H9 (cell line): Measurements from ENCODE around the gene OLA1. TPM values are rescaled to one million over a fixed set of nuclear protein-coding genes. Genes with fewer than 3 reads are reported as not detected.

ENCODE experiments used
- DNase-seq: peaks from one replicate; pipeline ENCODE4 v3.0.0-alpha.2; 2017
- H2AFZ ChIP-seq: one replicate; pipeline ENCODE4 v1.6.1; 2013; ENCODE audit warnings: mild to moderate bottlenecking, low read length, control low read depth, moderate library complexity
- H2AK5ac ChIP-seq: 2 replicates; pipeline ENCODE4 v1.6.1; 2013; ENCODE audit warnings: low read length, control low read depth, mixed read lengths; ENCODE audit not compliant: insufficient read length
- H2BK120ac ChIP-seq: one replicate; pipeline ENCODE4 v1.6.1; 2013; ENCODE audit warnings: low read depth, mild to moderate bottlenecking, low read length, control low read depth, inconsistent platforms; ENCODE audit not compliant: poor library complexity, severe bottlenecking
- H2BK12ac ChIP-seq: 2 replicates; pipeline ENCODE4 v1.6.1; 2013; ENCODE audit warnings: low read length, control low read depth, mixed read lengths, low read depth; ENCODE audit not compliant: insufficient read length
- H2BK15ac ChIP-seq: 2 replicates; pipeline ENCODE4 v1.6.1; 2013; ENCODE audit warnings: low read depth, low read length, control low read depth
- H2BK20ac ChIP-seq: one replicate; pipeline ENCODE4 v1.6.1; 2013; ENCODE audit warnings: low read depth, mild to moderate bottlenecking, low read length, control low read depth, inconsistent platforms; ENCODE audit not compliant: poor library complexity, severe bottlenecking
- H2BK5ac ChIP-seq: 2 replicates; pipeline ENCODE4 v1.6.1; 2013; ENCODE audit warnings: low read length, control low read depth, mixed read lengths; ENCODE audit not compliant: insufficient read length
- H3K14ac ChIP-seq: 2 replicates; pipeline ENCODE4 v1.6.1; 2013; ENCODE audit warnings: low read length, control low read depth; ENCODE audit not compliant: insufficient read depth
- H3K18ac ChIP-seq: 2 replicates; pipeline ENCODE4 v1.6.1; 2013; ENCODE audit warnings: low read depth, mild to moderate bottlenecking, mixed read lengths, low read length, control low read depth; ENCODE audit not compliant: insufficient read length
- H3K23ac ChIP-seq: 2 replicates; pipeline ENCODE4 v1.6.1; 2013; ENCODE audit warnings: low read length, control low read depth, mixed read lengths, low read depth; ENCODE audit not compliant: insufficient read length
- H3K23me2 ChIP-seq: 2 replicates; pipeline ENCODE4 v1.6.1; 2013; ENCODE audit warnings: low read depth, mild to moderate bottlenecking, mixed read lengths, low read length, control low read depth; ENCODE audit not compliant: insufficient read length, poor library complexity, severe bottlenecking
- H3K27ac ChIP-seq: 2 replicates; pipeline ENCODE4 v1.5.1; 2013; ENCODE audit warnings: low read length, control low read depth, mixed read lengths, low read depth; ENCODE audit not compliant: insufficient read length
- H3K27me3 ChIP-seq: 2 replicates; pipeline ENCODE4 v1.6.1; 2013; ENCODE audit warnings: low read length, control low read depth, inconsistent platforms; ENCODE audit not compliant: insufficient read depth
- H3K4ac ChIP-seq: 2 replicates; pipeline ENCODE4 v1.6.1; 2013; ENCODE audit warnings: low read depth, mild to moderate bottlenecking, control low read depth, inconsistent platforms, low read length, moderate library complexity
- H3K4me1 ChIP-seq: 2 replicates; pipeline ENCODE4 v1.6.1; 2013; ENCODE audit warnings: low read length, control low read depth, inconsistent platforms; ENCODE audit not compliant: insufficient read depth
- H3K4me2 ChIP-seq: 2 replicates; pipeline ENCODE4 v1.6.1; 2013; ENCODE audit warnings: low read length, control low read depth, mixed read lengths; ENCODE audit not compliant: insufficient read length, insufficient read depth
- H3K56ac ChIP-seq: 2 replicates; pipeline ENCODE4 v1.6.1; 2013; ENCODE audit warnings: low read depth, mild to moderate bottlenecking, mixed read lengths, low read length, control low read depth; ENCODE audit not compliant: insufficient read length
- H3K79me1 ChIP-seq: 2 replicates; pipeline ENCODE4 v1.6.1; 2013; ENCODE audit warnings: low read depth, mild to moderate bottlenecking, moderate library complexity, low read length, control low read depth, inconsistent platforms; ENCODE audit not compliant: insufficient read depth, poor library complexity, severe bottlenecking
- H3K79me2 ChIP-seq: 2 replicates; pipeline ENCODE4 v1.6.1; 2013; ENCODE audit warnings: low read length, control low read depth, inconsistent platforms; ENCODE audit not compliant: insufficient read depth
- H3K9ac ChIP-seq: 2 replicates; pipeline ENCODE4 v1.6.1; 2013; ENCODE audit warnings: low read length, control low read depth, mixed read lengths; ENCODE audit not compliant: insufficient read length; ENCODE audit errors: extremely low read depth
- H3K9me3 ChIP-seq: one replicate; pipeline ENCODE4 v1.6.1; 2013; ENCODE audit warnings: low read depth, low read length, inconsistent platforms; ENCODE audit not compliant: control insufficient read depth
- H3T11ph ChIP-seq: one replicate; pipeline ENCODE4 v1.6.1; 2013; ENCODE audit warnings: mild to moderate bottlenecking, low read length, control low read depth, inconsistent platforms
- H4K20me1 ChIP-seq: one replicate; pipeline ENCODE4 v1.6.1; 2013; ENCODE audit not compliant: control insufficient read depth, insufficient read length, insufficient read depth
- H4K5ac ChIP-seq: 2 replicates; pipeline ENCODE4 v1.6.1; 2013; ENCODE audit warnings: low read depth, mild to moderate bottlenecking, mixed read lengths, low read length, control low read depth; ENCODE audit not compliant: insufficient read length
- H4K8ac ChIP-seq: replicated peaks from 2 replicates; pipeline ENCODE4 v1.6.1; 2013; ENCODE audit warnings: low read length, control low read depth, mixed read lengths, low read depth; ENCODE audit not compliant: insufficient read length
- H4K91ac ChIP-seq: 2 replicates; pipeline ENCODE4 v1.6.1; 2013; ENCODE audit warnings: low read depth, mild to moderate bottlenecking, moderate library complexity, mixed read lengths, low read length, control low read depth; ENCODE audit not compliant: insufficient read length
- H3K27ac Mint-ChIP-seq, 3 experiments: 2 replicates in 2 of 3; 3 replicates in 1 of 3; pipeline ENCODE4 v1.8.0; 2020 to 2021; ENCODE audit warnings: mixed read lengths in 3 of 3, mild to moderate bottlenecking in 1 of 3, moderate library complexity in 1 of 3
- H3K27me3 Mint-ChIP-seq: 2 replicates; pipeline ENCODE4 v1.8.0; 2021; ENCODE audit warnings: low read depth, mild to moderate bottlenecking, moderate library complexity, mixed read lengths
- H3K36me3 Mint-ChIP-seq, 3 experiments: 2 replicates in 2 of 3; 3 replicates in 1 of 3; pipeline ENCODE4 v1.8.0; 2020 to 2021; ENCODE audit warnings: low read depth in 3 of 3, mixed read lengths in 3 of 3; ENCODE audit not compliant: insufficient read depth in 1 of 3
- H3K4me1 Mint-ChIP-seq, 2 experiments: 2 replicates each; pipeline ENCODE4 v1.8.0; 2020; ENCODE audit warnings: mixed read lengths in 2 of 2
- H3K4me3 Mint-ChIP-seq, 2 experiments: 2 replicates in 1 of 2; 3 replicates in 1 of 2; pipeline ENCODE4 v1.8.0; 2020 to 2021; ENCODE audit warnings: mild to moderate bottlenecking in 2 of 2, mixed read lengths in 2 of 2, moderate library complexity in 1 of 2
- H3K9me3 Mint-ChIP-seq, 2 experiments: 2 replicates in 1 of 2; 3 replicates in 1 of 2; pipeline ENCODE4 v1.8.0; 2020; ENCODE audit warnings: mild to moderate bottlenecking in 2 of 2, mixed read lengths in 2 of 2, moderate library complexity in 1 of 2
- WGBS: extraction: QIAGEN DNeasy Blood & Tissue Kit; methylation state at CpG from one replicate; pipeline ENCODE4 v1.1.7; 2013; ENCODE audit warnings: missing lambda C conversion rate, low lambda C conversion rate, mixed read lengths; ENCODE audit not compliant: insufficient read length; ENCODE audit errors: extremely low coverage; 5-methylcytosine and 5-hydroxymethylcytosine counted together
- total RNA-seq: library from RNA; stranded (reverse); gene quantifications from 2 replicates; pipeline ENCODE4 v1.2.1, GENCODE V29; 2021
- TF ChIP-seq, protein P1 (sequence below): fragments of 200-600 bp; sonication (generic); conservative IDR thresholded peaks from 3 replicates; pipeline ENCODE4 v1.8.0; 2021; ENCODE audit warnings: antibody characterized with exemption, mild to moderate bottlenecking

Gene OLA1
- total RNA-seq, 1 experiment from 2014 or later = 133 TPM

DNA sequence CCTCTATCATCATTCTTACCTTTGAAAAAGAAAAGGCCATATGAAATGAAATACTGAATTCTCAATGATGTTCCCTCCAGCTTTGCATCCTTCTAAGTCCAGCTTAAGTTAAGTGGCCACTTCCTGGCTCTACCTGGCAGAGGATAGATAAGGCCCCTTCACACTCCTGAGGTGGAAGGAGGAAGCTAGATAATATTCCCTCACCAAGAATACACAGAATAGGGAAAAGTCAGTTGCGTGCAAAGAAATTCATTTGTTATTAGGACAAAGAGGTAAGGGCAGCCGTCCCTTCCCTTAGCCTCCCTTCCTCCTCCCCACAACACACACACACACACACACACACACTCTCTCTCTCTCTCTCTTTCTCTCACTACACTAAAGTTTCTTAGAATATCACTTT is 37.5 kb downstream of the OLA1 start:
- Mint-ChIP-seq H3K36me3 (no peaks in the 10 kb centered on the region), H3K27me3 (no peaks in the 10 kb centered on the region), H3K27ac (peak overlapping the region in 2 of 3 experiments; percentile 68 to 83; a peak in 4 of 7 replicates), H3K9me3 (no peaks in the 10 kb centered on the region), H3K4me1 (peaks cover 0 to 14% of the 10 kb centered on the region in 2 experiments; a peak in 2 of 4 replicates), H3K4me3 (no peak overlapping the region)
- H3K27ac ChIP-seq = no peak overlapping the region
- no peaks in the 10 kb centered on the region for H3K79me2 ChIP-seq
- no peaks in the 10 kb centered on the region for H3K27me3 ChIP-seq
- no CpG with 5 or more reads among the region's 2 CpGs for WGBS
- H4K20me1 ChIP-seq = no peaks in the 10 kb centered on the region
- H3K4me2 ChIP-seq = no peak overlapping the region
- TF ChIP-seq, protein P1, sequence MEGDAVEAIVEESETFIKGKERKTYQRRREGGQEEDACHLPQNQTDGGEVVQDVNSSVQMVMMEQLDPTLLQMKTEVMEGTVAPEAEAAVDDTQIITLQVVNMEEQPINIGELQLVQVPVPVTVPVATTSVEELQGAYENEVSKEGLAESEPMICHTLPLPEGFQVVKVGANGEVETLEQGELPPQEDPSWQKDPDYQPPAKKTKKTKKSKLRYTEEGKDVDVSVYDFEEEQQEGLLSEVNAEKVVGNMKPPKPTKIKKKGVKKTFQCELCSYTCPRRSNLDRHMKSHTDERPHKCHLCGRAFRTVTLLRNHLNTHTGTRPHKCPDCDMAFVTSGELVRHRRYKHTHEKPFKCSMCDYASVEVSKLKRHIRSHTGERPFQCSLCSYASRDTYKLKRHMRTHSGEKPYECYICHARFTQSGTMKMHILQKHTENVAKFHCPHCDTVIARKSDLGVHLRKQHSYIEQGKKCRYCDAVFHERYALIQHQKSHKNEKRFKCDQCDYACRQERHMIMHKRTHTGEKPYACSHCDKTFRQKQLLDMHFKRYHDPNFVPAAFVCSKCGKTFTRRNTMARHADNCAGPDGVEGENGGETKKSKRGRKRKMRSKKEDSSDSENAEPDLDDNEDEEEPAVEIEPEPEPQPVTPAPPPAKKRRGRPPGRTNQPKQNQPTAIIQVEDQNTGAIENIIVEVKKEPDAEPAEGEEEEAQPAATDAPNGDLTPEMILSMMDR = no peak
- H2AK5ac ChIP-seq = no peak overlapping the region
- H4K5ac ChIP-seq = no peak overlapping the region
- no peaks in the 10 kb centered on the region for H3K23me2 ChIP-seq
- peaks cover 4% of the 10 kb centered on the region for H3K79me1 ChIP-seq
- no peak overlapping the region for H4K8ac ChIP-seq
- H3K23ac ChIP-seq = no peak overlapping the region
- no peak overlapping the region for H2AFZ ChIP-seq
- no peak overlapping the region for H2BK5ac ChIP-seq
- no peak overlapping the region for H2BK120ac ChIP-seq
- no peak overlapping the region for H4K91ac ChIP-seq
- H3K9me3 ChIP-seq = no peaks in the 10 kb centered on the region
- H3K4ac ChIP-seq = no peak overlapping the region
- H3T11ph ChIP-seq = no peak overlapping the region
- no peak for DNase-seq
- no peak overlapping the region for H3K56ac ChIP-seq
- H2BK12ac ChIP-seq = no peak overlapping the region
- H3K18ac ChIP-seq = no peak overlapping the region
- no peak overlapping the region for H2BK20ac ChIP-seq
- no peak overlapping the region for H2BK15ac ChIP-seq
- H3K14ac ChIP-seq = no peak overlapping the region
- no peak overlapping the region for H3K9ac ChIP-seq
- H3K4me1 ChIP-seq = no peaks in the 10 kb centered on the region
